HG03025 (cell line): ENCODE results near the gene TREML4.

Source experiments
- ATAC-seq: cut with Tn5 transposase; IDR thresholded peaks from one replicate; pipeline ENCODE4 v1.9.1; 2021; ENCODE audit warnings: mild to moderate bottlenecking, moderate library complexity; ENCODE audit not compliant: unreplicated experiment, low FRiP score

The TREML4 gene

GRCh38 chr6:41280381-41281057, 52.4 kb downstream of the TREML4 start:
- no peak for ATAC-seq

GRCh38 chr6:41283600-41283999, 55.5 kb downstream of the TREML4 start:
- ATAC-seq, result no peak

GRCh38 chr6:41284726-41285125, 56.6 kb downstream of the TREML4 start:
- no peak for ATAC-seq

- ATAC-seq, result no peak
These were observed 58.6 kb downstream of the TREML4 start, which contains the start of gene TREM1 for GRCh38 chr6:41286544-41287346. TREM1 (minus strand) TSS chr6:41286682; CDS start chr6:41286655, 27 bp downstream.

GRCh38 chr6:41288030-41288753, 60.0 kb downstream of the TREML4 start:
- no peak for ATAC-seq
